ENCODE results near the gene LPIN2. TPM values are rescaled to one million over a fixed set of nuclear protein-coding genes. Genes with fewer than 3 reads are reported as not detected.

The LPIN2 gene
- total and polyA plus RNA-seq, 2 of the 13 experiments (the other 11 are each of a cell fraction or from before 2014, with no cell fraction given) = 46.0 to 119 TPM

DNA sequence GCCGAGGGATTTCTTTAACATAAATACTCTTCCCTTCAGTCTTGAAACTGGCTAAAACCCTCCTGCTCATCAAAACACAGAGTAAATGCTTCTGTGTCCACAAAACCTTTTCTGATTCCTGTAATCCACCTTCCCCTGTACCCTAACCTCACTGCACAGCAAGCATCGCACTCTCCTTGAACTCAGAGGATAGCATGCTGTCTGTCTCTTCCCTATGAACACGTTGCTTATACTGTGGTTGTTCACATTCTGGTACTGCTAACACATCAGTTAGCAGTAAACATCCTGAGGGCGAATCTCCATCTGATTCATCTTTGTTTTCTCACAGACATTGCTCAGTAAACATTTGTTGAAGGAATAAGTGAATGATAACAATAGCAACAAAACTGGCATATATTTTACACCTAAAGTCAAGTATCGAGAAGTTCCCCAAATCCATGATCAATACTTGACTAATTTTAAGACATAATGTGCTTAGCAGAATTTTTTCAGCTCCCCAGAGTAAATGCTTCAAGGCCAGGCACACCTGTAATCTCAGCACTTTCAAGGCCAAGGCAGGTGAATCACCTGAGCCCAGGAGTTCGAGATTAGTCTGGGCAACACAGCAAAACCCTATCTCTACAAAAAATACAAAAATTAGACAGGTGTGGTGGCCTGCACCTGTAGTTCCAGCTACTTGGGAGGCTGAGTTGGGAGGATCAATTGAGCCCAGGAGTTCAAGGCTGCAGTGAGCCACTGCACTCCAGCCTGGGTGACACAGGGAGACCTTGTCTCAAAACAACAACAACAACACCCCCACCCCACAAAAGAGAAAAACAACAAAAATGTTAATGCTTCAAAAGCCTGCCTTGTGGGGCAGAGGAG, 45.6 kb upstream of the LPIN2 start (continued):
- TF ChIP-seq, protein P1, sequence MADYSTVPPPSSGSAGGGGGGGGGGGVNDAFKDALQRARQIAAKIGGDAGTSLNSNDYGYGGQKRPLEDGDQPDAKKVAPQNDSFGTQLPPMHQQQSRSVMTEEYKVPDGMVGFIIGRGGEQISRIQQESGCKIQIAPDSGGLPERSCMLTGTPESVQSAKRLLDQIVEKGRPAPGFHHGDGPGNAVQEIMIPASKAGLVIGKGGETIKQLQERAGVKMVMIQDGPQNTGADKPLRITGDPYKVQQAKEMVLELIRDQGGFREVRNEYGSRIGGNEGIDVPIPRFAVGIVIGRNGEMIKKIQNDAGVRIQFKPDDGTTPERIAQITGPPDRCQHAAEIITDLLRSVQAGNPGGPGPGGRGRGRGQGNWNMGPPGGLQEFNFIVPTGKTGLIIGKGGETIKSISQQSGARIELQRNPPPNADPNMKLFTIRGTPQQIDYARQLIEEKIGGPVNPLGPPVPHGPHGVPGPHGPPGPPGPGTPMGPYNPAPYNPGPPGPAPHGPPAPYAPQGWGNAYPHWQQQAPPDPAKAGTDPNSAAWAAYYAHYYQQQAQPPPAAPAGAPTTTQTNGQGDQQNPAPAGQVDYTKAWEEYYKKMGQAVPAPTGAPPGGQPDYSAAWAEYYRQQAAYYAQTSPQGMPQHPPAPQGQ (CRISPR knock-in tag; IDR thresholded peaks at IDR 0.05; ENCODE audit: borderline replicate concordance) = peak; percentile 67; the same call in 1 of the 2 replicates
- peak; percentile 69; the same call in 1 of the 2 replicates for TF ChIP-seq SSRP1 (CRISPR knock-in tag; IDR thresholded peaks at IDR 0.05)
- TF ChIP-seq RELA (CRISPR knock-in tag; IDR thresholded peaks at IDR 0.05) = no peak
- TF ChIP-seq, protein P2, sequence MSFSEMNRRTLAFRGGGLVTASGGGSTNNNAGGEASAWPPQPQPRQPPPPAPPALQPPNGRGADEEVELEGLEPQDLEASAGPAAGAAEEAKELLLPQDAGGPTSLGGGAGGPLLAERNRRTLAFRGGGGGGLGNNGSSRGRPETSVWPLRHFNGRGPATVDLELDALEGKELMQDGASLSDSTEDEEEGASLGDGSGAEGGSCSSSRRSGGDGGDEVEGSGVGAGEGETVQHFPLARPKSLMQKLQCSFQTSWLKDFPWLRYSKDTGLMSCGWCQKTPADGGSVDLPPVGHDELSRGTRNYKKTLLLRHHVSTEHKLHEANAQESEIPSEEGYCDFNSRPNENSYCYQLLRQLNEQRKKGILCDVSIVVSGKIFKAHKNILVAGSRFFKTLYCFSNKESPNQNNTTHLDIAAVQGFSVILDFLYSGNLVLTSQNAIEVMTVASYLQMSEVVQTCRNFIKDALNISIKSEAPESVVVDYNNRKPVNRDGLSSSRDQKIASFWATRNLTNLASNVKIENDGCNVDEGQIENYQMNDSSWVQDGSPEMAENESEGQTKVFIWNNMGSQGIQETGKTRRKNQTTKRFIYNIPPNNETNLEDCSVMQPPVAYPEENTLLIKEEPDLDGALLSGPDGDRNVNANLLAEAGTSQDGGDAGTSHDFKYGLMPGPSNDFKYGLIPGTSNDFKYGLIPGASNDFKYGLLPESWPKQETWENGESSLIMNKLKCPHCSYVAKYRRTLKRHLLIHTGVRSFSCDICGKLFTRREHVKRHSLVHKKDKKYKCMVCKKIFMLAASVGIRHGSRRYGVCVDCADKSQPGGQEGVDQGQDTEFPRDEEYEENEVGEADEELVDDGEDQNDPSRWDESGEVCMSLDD (CRISPR knock-in tag; IDR thresholded peaks at IDR 0.05; ENCODE audit: borderline replicate concordance) = no peak
- TF ChIP-seq ZNF563 (CRISPR knock-in tag; IDR thresholded peaks at IDR 0.05) = no peak
- no peak for TF ChIP-seq ZKSCAN1 (IDR thresholded peaks at IDR 0.05; ENCODE audit: low read length)
- TF ChIP-seq, protein P3, sequence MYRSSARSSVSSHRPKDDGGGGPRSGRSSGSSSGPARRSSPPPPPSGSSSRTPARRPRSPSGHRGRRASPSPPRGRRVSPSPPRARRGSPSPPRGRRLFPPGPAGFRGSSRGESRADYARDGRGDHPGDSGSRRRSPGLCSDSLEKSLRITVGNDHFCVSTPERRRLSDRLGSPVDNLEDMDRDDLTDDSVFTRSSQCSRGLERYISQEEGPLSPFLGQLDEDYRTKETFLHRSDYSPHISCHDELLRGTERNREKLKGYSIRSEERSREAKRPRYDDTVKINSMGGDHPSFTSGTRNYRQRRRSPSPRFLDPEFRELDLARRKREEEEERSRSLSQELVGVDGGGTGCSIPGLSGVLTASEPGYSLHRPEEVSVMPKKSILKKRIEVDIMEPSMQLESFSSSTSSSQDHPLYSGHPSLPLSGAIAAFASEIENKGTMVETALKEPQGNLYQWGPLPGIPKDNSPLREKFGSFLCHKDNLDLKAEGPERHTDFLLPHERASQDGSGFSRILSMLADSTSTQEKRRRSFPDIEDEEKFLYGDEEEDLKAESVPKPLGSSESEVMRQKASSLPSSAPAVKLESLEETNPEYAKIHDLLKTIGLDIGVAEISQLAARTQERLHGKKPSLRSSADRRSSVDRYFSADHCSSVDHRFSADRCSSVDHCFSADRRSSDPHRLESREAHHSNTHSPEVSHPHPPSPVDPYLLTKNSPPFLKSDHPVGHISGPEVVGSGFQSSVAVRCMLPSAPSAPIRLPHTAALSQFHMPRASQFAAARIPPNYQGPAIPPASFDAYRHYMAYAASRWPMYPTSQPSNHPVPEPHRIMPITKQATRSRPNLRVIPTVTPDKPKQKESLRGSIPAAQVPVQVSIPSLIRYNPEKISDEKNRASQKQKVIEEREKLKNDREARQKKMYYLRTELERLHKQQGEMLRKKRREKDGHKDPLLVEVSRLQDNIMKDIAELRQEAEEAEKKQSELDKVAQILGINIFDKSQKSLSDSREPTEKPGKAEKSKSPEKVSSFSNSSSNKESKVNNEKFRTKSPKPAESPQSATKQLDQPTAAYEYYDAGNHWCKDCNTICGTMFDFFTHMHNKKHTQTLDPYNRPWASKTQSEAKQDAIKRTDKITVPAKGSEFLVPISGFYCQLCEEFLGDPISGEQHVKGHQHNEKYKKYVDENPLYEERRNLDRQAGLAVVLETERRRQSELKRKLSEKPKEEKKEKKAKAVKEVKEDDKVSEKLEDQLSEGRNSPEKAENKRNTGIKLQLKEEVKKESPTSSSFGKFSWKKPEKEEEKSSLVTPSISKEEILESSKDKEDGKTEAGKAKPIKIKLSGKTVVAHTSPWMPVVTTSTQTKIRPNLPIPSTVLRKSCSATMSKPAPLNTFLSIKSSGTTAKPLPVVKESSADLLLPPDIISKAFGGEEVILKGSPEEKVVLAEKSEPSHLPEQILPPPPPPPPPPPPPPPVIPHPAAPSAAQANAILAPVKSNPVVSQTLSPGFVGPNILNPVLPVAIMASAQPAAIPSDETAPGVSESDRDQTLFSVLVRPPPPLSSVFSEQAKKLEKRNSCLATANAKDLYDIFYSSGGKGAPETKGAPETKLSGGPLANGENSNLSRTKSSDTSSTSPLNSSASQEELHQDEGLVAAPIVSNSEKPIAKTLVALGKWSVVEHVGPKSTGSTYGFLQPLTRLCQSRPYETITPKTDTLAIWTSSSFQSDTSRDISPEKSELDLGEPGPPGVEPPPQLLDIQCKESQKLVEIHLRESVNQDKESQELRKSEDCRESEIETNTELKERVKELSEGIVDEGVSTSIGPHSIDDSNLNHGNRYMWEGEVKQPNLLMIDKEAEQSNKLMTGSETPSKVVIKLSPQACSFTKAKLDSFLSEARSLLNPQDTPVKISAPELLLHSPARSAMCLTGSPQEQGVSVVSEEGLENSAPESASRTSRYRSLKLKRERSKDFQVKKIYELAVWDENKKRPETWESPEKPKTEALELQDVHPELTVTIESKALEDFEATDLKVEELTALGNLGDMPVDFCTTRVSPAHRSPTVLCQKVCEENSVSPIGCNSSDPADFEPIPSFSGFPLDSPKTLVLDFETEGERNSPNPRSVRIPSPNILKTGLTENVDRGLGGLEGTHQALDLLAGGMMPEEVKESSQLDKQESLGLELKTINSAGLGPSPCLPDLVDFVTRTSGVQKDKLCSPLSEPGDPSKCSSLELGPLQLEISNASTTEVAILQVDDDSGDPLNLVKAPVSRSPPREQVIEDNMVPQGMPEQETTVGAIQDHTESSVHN (CRISPR knock-in tag; IDR thresholded peaks at IDR 0.05) = no peak
- TF ChIP-seq CHD4 (IDR thresholded peaks at IDR 0.05; ENCODE audit: borderline replicate concordance, low read length) = no peak
- TF ChIP-seq TCF7 (IDR thresholded peaks at IDR 0.05; ENCODE audit: low read depth) = peak; percentile 71
- peak; percentile 94 for TF ChIP-seq ELF3 (CRISPR knock-in tag; IDR thresholded peaks at IDR 0.05)
- peak; percentile 39; the same call in 1 of the 2 replicates for TF ChIP-seq KDM3A (CRISPR knock-in tag; IDR thresholded peaks at IDR 0.05; ENCODE audit: low read depth)
- TF ChIP-seq PCBP2 (optimal IDR thresholded peaks at IDR 0.05; ENCODE audit: low read depth, low read length, poor library complexity, severe bottlenecking) = no peak
- TF ChIP-seq, protein P4, sequence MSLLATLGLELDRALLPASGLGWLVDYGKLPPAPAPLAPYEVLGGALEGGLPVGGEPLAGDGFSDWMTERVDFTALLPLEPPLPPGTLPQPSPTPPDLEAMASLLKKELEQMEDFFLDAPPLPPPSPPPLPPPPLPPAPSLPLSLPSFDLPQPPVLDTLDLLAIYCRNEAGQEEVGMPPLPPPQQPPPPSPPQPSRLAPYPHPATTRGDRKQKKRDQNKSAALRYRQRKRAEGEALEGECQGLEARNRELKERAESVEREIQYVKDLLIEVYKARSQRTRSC (CRISPR knock-in tag; IDR thresholded peaks at IDR 0.05; ENCODE audit: low read depth) = no peak
- TF ChIP-seq NFIC (IDR thresholded peaks at IDR 0.05; ENCODE audit: low read length) = peak; percentile 62; the same call in 1 of the 2 replicates
- no peak for TF ChIP-seq ATM (IDR thresholded peaks at IDR 0.05; ENCODE audit: borderline replicate concordance)
- no peak for TF ChIP-seq ZNF7 (CRISPR knock-in tag; IDR thresholded peaks at IDR 0.05)

All from HepG2 (cell line).